Mesothelial cell of epicardium (in vitro differentiated cells): Measurements from ENCODE around the gene KRTAP10-11. TPM values are rescaled to one million over a fixed set of nuclear protein-coding genes. Genes with fewer than 3 reads are reported as not detected.
A peak's percentile ranks its signal among the peaks of the same experiment; 100 is the strongest.
"Not testable (repeated sequence)": the region's sequence is repeated elsewhere in the genome, so short reads cannot be mapped to it uniquely, and the experiment has no call there.

Source experiments
- DNase-seq, 2 experiments: peaks; one replicate each; pipeline ENCODE4 v3.0.0; 2021; ENCODE audit warnings: low spot score in 2 of 2; ENCODE audit not compliant: unreplicated experiment in 2 of 2
- H3K27ac Mint-ChIP-seq: 2 replicates; pipeline ENCODE4 v1.8.0; 2021; ENCODE audit warnings: mixed read lengths
- H3K27me3 Mint-ChIP-seq: 2 replicates; pipeline ENCODE4 v1.8.0; 2021; ENCODE audit warnings: low read depth, mixed read lengths
- H3K36me3 Mint-ChIP-seq: 2 replicates; pipeline ENCODE4 v1.8.0; 2021; ENCODE audit warnings: mixed read lengths
- H3K4me1 Mint-ChIP-seq: 2 replicates; pipeline ENCODE4 v1.8.0; 2021; ENCODE audit warnings: mixed read lengths
- H3K4me3 Mint-ChIP-seq: 2 replicates; pipeline ENCODE4 v1.8.0; 2021; ENCODE audit warnings: mild to moderate bottlenecking, moderate library complexity, mixed read lengths
- H3K9me3 Mint-ChIP-seq: 2 replicates; pipeline ENCODE4 v1.8.0; 2021; ENCODE audit warnings: mixed read lengths
- CTCF ChIP-seq: fragments of 200-600 bp; sonication (generic); IDR thresholded peaks from one replicate; pipeline ENCODE4 v1.5.0; 2021; ENCODE audit warnings: antibody characterized with exemption; ENCODE audit not compliant: unreplicated experiment
- total RNA-seq: library from RNA; stranded (reverse); gene quantifications from 3 replicates; pipeline ENCODE4 v1.2.1, GENCODE V29; 2021

The KRTAP10-11 gene
- total RNA-seq, 1 donor from 2014 or later, result not detected

GRCh38 chr21:44681152-44681551, 34.9 kb downstream of the KRTAP10-11 start:
- TF ChIP-seq CTCF, result no peak
- no peak overlapping the region for H3K4me3 Mint-ChIP-seq
- no peak for DNase-seq
- H3K4me1 Mint-ChIP-seq, result no peaks in the 10 kb centered on the region
- H3K9me3 Mint-ChIP-seq, result no peaks in the 10 kb centered on the region
- no peaks in the 10 kb centered on the region for H3K36me3 Mint-ChIP-seq
- H3K27me3 Mint-ChIP-seq, result peaks cover 66% of the 10 kb centered on the region
- H3K27ac Mint-ChIP-seq, result no peak overlapping the region

DNA sequence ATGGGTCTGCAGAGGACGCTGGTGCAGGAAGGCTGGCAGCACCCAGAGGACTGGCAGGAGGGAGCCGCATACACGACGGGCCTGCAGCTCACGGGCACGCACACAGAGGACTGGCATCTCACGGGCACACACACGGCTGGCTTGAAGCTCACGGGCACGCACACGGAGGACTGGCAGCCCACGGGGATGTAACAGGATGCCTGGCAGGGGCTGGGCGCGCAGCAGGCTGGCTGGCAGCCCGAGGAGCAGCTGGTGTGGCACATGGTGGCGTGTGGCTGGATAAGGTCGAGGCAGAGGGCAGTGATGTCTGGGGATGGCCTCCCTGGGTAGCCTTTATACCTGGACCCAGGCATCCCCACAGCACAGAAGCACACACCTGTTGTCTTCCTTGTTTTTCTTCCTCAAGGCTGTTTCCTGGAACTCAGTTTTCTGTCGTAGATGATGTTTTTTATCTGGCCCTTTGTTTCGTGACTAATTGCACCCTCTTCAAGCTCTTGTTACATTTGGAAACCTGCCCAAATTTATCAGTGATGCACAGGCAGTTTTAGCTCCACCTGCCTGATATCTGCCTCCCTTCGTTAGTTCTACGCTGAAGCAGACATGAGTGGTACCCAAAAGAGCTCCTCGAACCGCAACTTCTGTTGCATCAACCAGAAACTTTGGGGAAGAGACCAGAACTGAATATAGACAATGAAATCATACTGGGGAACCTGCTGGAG, 35.8 kb downstream of the KRTAP10-11 start, which contains the start of gene KRTAP12-1:
KRTAP12-1 (minus strand) TSS at position 303 of the 719 bp plus-strand sequence; CDS start at position 263, 40 bp downstream.
- TF ChIP-seq CTCF, result no peak
- Mint-ChIP-seq H3K27ac (no peak within 1 kb of the TSS), H3K36me3 (no peaks in the 10 kb centered on the region), H3K27me3 (peaks cover 64% of the 10 kb centered on the region), H3K4me1 (peaks cover 5% of the 10 kb centered on the region), H3K4me3 (no peak within 1 kb of the TSS), H3K9me3 (no peaks in the 10 kb centered on the region)
- peak in 1 of 2 experiments; percentile 22 for DNase-seq

DNA sequence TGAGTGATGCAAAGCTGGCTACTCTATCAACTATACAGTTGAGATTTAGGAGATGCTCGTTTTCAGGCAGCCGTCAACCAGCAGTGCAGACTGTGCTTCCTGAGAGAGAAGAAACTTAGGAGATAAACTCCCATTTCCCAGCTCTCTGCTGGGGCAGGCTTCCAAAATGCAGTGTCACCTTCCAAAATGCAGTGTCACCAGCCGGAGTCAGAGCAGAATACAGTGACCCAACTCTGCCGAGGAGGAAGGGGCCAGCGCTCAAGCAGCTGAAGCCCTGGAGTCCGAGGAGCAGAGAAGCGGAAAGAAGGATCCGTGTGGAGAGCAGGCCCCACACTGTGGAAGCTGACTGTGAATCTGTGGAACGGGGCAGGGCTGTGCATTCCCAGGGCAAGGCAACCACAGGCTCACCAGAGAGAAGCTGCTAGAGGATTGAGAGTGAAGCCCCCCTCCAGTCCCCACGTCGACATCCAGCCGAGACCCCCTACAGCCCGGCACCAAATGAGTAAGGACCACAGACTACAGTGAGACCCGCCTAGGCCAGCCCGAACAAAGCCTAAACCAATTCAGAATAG, 36.5 kb downstream of the KRTAP10-11 start:
- no peak overlapping the region for H3K27ac Mint-ChIP-seq

DNA sequence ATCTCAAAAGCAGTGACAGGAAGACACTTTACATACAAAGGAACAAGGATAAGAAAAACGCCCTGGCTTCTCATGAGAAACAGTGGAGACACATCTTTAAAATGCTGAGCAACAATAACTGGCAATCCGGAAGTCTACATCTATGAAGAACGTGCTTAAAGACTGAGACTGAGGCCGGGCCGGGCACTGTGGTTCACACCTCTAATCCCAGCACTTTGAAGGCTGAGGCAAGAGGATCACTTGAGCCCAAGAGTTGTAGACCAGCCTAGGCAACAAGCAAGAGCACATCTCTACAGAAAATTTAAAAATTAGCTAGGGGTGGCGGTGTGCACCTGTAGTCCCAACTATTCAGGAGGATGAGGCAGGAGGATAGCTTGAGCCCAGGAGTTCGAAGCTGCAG, 37.9 kb downstream of the KRTAP10-11 start:
- Mint-ChIP-seq H3K36me3 (no peaks in the 10 kb centered on the region), H3K27me3 (peaks cover 69% of the 10 kb centered on the region), H3K27ac (no peak overlapping the region), H3K9me3 (no peaks in the 10 kb centered on the region), H3K4me3 (no peak overlapping the region), H3K4me1 (peaks cover 5% of the 10 kb centered on the region)
- DNase-seq, result no peak
- TF ChIP-seq CTCF, result no peak

More for the DNA sequence above, 36.5 kb downstream of the KRTAP10-11 start:
- H3K27me3 Mint-ChIP-seq, result peaks cover 64% of the 10 kb centered on the region
- H3K36me3 Mint-ChIP-seq, result no peaks in the 10 kb centered on the region
- H3K9me3 Mint-ChIP-seq, result no peaks in the 10 kb centered on the region
- no peak overlapping the region for H3K4me3 Mint-ChIP-seq
- H3K4me1 Mint-ChIP-seq, result peaks cover 5% of the 10 kb centered on the region
- no peak for TF ChIP-seq CTCF
- DNase-seq, result peak in 1 of 2 experiments; percentile 30

GRCh38 chr21:44684483-44684882, 38.3 kb downstream of the KRTAP10-11 start:
- no peaks in the 10 kb centered on the region for H3K36me3 Mint-ChIP-seq
- no peak overlapping the region for H3K27ac Mint-ChIP-seq
- TF ChIP-seq CTCF, result no peak
- H3K9me3 Mint-ChIP-seq, result no peaks in the 10 kb centered on the region
- H3K4me1 Mint-ChIP-seq, result peaks cover 5% of the 10 kb centered on the region
- DNase-seq, result peak in 1 of 2 experiments; percentile 13
- no peak overlapping the region for H3K4me3 Mint-ChIP-seq
- peaks cover 65% of the 10 kb centered on the region for H3K27me3 Mint-ChIP-seq

GRCh38 chr21:44685050-44685449, 38.8 kb downstream of the KRTAP10-11 start:
- H3K27ac Mint-ChIP-seq, H3K4me1 Mint-ChIP-seq, DNase-seq, H3K4me3 Mint-ChIP-seq, H3K9me3 Mint-ChIP-seq, H3K36me3 Mint-ChIP-seq: not testable (repeated sequence)
- H3K27me3 Mint-ChIP-seq, result peaks cover 64% of the 10 kb centered on the region
